Left lung (tissue), 14 donors: ENCODE results near the gene CD34. TPM values are rescaled to one million over a fixed set of nuclear protein-coding genes. Genes with fewer than 3 reads are reported as not detected.
A peak's percentile ranks its signal among the peaks of the same experiment; 100 is the strongest.

Source experiments
- ATAC-seq: fragments of 200-7000 bp; cut with Tn5 transposase; one replicate; pipeline ENCODE4 v1.9.1; 2020; ENCODE audit warnings: moderate library complexity
- DNase-seq, 4 donors: peaks; one replicate each; pipeline ENCODE4 v3.0.0-alpha.2; 2013 to 2020
- H3K27ac ChIP-seq, 2 donors: fragments of 200-600 bp; sonication (generic) in 1 of 2; one replicate each; pipeline versions ENCODE4 v1.5.0 to v1.8.0; 2020 to 2021
- H3K27me3 ChIP-seq, 2 donors: fragments of 200-600 bp; sonication (generic) in 1 of 2; one replicate each; pipeline versions ENCODE4 v1.5.0 to v1.8.0; 2020 to 2021
- H3K36me3 ChIP-seq, 2 donors: fragments of 200-600 bp; sonication (generic) in 1 of 2; one replicate each; pipeline versions ENCODE4 v1.5.0 to v1.8.0; 2020 to 2021
- H3K4me1 ChIP-seq, 2 donors: fragments of 200-600 bp; one replicate each; pipeline ENCODE4 v1.8.0; 2021
- H3K4me3 ChIP-seq, 2 donors: fragments of 200-600 bp; sonication (generic) in 1 of 2; one replicate each; pipeline versions ENCODE4 v1.5.0 to v1.8.0; 2020 to 2021; ENCODE audit warnings: mild to moderate bottlenecking in 1 of 2
- H3K9me3 ChIP-seq, 2 donors: fragments of 200-600 bp; sonication (generic) in 1 of 2; one replicate each; pipeline versions ENCODE4 v1.5.0 to v1.8.0; 2020 to 2021
- intact Hi-C, 2 donors: fragments of 100-400 bp; cut with DNase I; formaldehyde crosslinking; loops; one replicate each; pipeline versions ENCODE4 v1.11.2 to v1.14.2; 2022
- long read RNA-seq, 12 donors: library from polyadenylated mRNA in 2 of 12; unstranded in 2 of 12; transcript quantifications; one replicate each; pipeline ENCODE4 v2.0.0 and lab custom pipeline, GENCODE V29; 2019 to 2026
- polyA plus RNA-seq, 6 donors: library from polyadenylated mRNA; unstranded; fragments of 120-200 nt; gene quantifications; one replicate each; pipeline ENCODE4 v1.2.1, GENCODE V29; 2013; ENCODE audit not compliant: insufficient read length in 6 of 6
- total RNA-seq, 2 donors: library from RNA; stranded (reverse); fragmentation: NEBNext Ultra II Directional; extraction: Animal tissue kit (Norgen Biotek cat#: 25700); gene quantifications; one replicate each; pipeline ENCODE4 v1.2.1, GENCODE V29; 2021
- TF ChIP-seq, protein P1 (sequence below), 2 donors: fragments of 200-600 bp; sonication (generic) in 1 of 2; IDR thresholded peaks; one replicate each; pipeline versions ENCODE4 v1.5.0 to v1.8.0; 2021; ENCODE audit warnings: antibody characterized with exemption in 2 of 2
- donor health status: DM: no; HTN: yes; CAD: no.
- donor health status: DM: no; HTN: no; CAD: no.

The CD34 gene, protein sequence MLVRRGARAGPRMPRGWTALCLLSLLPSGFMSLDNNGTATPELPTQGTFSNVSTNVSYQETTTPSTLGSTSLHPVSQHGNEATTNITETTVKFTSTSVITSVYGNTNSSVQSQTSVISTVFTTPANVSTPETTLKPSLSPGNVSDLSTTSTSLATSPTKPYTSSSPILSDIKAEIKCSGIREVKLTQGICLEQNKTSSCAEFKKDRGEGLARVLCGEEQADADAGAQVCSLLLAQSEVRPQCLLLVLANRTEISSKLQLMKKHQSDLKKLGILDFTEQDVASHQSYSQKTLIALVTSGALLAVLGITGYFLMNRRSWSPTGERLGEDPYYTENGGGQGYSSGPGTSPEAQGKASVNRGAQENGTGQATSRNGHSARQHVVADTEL
- total RNA-seq = 10 to 100 TPM; 40.8 to 56.1 TPM
- polyA plus RNA-seq = 100 to 1,000 TPM; 126 to 160 (median 143) TPM
- long read RNA-seq, donor 1, full-length matches to known transcripts = 36 of 136 reads
- long read RNA-seq, donor 1, partial matches to known transcripts = 100 of 136 reads
- long read RNA-seq, donor 1, other reads (novel, unspliced or antisense) = 0 of 136 reads
- long read RNA-seq, donor 2, full-length matches to known transcripts = 26 of 127 reads
- long read RNA-seq, donor 2, partial matches to known transcripts = 101 of 127 reads
- long read RNA-seq, donor 2, other reads (novel, unspliced or antisense) = 0 of 127 reads
- long read RNA-seq, donor 3, full-length matches to known transcripts = 30 of 58 reads
- long read RNA-seq, donor 3, partial matches to known transcripts = 28 of 58 reads
- long read RNA-seq, donor 3, other reads (novel, unspliced or antisense) = 0 of 58 reads
- long read RNA-seq, donor 4, partial matches to known transcripts = 5 of 8 reads
- long read RNA-seq, donor 4, other reads (novel, unspliced or antisense) = 2 of 8 reads
- long read RNA-seq, donor 5, full-length matches to known transcripts = 22 of 116 reads
- long read RNA-seq, donor 5, partial matches to known transcripts = 94 of 116 reads
- long read RNA-seq, donor 5, other reads (novel, unspliced or antisense) = 0 of 116 reads
- long read RNA-seq, donor 6, full-length matches to known transcripts = 32 of 81 reads
- long read RNA-seq, donor 6, partial matches to known transcripts = 49 of 81 reads
- long read RNA-seq, donor 6, other reads (novel, unspliced or antisense) = 0 of 81 reads
- long read RNA-seq, donor 7, full-length matches to known transcripts = 14 of 36 reads
- long read RNA-seq, donor 7, partial matches to known transcripts = 22 of 36 reads
- long read RNA-seq, donor 7, other reads (novel, unspliced or antisense) = 0 of 36 reads
- long read RNA-seq, donor 8, full-length matches to known transcripts = 31 of 98 reads
- long read RNA-seq, donor 8, partial matches to known transcripts = 67 of 98 reads
- long read RNA-seq, donor 8, other reads (novel, unspliced or antisense) = 0 of 98 reads
- long read RNA-seq, donor 9 = 0 reads
- long read RNA-seq, donor 10, full-length matches to known transcripts = 2 of 13 reads
- long read RNA-seq, donor 10, partial matches to known transcripts = 2 of 13 reads
- long read RNA-seq, donor 10, other reads (novel, unspliced or antisense) = 9 of 13 reads
- long read RNA-seq, donor 11, full-length matches to known transcripts = 6 of 19 reads
- long read RNA-seq, donor 11, partial matches to known transcripts = 13 of 19 reads
- long read RNA-seq, donor 11, other reads (novel, unspliced or antisense) = 0 of 19 reads
- long read RNA-seq, donor 12, full-length matches to known transcripts = 29 of 99 reads
- long read RNA-seq, donor 12, partial matches to known transcripts = 70 of 99 reads
- long read RNA-seq, donor 12, other reads (novel, unspliced or antisense) = 0 of 99 reads

DNA sequence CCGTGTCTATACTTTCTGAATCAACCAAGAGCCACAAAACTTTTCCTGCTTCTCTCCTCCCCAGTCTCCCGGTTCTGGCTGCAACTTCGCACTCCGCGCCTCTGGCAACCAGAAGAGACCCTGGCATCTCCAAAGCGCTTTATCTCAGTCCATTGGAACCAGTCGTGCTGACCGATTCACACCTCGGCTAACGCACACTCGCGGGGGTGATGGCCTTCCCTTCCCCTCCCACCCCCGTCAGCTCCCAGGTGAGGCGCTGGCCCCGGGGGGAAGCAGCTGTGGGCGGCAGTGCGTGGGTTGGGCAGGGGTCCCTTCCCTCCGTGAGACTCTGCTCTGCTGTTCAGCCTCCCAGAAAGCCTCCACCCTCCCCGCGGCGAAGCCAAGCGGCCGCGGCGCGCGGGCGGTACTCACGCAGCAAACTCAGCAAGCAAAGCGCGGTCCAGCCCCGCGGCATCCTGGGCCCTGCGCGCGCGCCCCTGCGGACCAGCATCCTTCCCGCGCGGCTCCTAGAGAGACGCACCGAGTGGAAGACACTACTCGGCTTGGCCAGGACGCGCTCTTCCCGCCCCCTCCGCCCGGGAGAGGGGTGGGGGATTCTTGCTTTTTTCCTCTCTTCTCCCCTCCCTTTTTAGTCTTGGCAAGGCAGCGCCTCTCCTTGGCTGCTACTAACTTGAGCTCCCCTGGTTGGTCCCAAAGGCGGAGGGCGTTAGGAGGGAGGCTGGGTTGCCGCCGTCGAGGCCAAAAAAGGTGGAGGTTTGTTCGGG is at the start of gene CD34:
Gene CD34 (minus strand): TSS at position 535 of the 764 bp plus-strand sequence. CDS start 45 bp downstream, at position 490.
- no peaks in the 10 kb centered on the region for H3K36me3 ChIP-seq
- H3K27ac ChIP-seq = peak within 1 kb of the TSS; percentile 66 to 69
- peak in 2 of 4 donors; percentile 74 to 80 for DNase-seq
- peak; percentile 69 for ATAC-seq
- H3K4me1 ChIP-seq = peaks cover 5 to 18% of the 10 kb centered on the region in 2 donors
- H3K4me3 ChIP-seq = peak within 1 kb of the TSS; percentile 34 to 45
- intact Hi-C loops = no loop called here
- H3K27me3 ChIP-seq = peaks cover 23 to 45% of the 10 kb centered on the region in 2 donors
- no peaks in the 10 kb centered on the region for H3K9me3 ChIP-seq
- TF ChIP-seq, protein P1, sequence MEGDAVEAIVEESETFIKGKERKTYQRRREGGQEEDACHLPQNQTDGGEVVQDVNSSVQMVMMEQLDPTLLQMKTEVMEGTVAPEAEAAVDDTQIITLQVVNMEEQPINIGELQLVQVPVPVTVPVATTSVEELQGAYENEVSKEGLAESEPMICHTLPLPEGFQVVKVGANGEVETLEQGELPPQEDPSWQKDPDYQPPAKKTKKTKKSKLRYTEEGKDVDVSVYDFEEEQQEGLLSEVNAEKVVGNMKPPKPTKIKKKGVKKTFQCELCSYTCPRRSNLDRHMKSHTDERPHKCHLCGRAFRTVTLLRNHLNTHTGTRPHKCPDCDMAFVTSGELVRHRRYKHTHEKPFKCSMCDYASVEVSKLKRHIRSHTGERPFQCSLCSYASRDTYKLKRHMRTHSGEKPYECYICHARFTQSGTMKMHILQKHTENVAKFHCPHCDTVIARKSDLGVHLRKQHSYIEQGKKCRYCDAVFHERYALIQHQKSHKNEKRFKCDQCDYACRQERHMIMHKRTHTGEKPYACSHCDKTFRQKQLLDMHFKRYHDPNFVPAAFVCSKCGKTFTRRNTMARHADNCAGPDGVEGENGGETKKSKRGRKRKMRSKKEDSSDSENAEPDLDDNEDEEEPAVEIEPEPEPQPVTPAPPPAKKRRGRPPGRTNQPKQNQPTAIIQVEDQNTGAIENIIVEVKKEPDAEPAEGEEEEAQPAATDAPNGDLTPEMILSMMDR (IDR thresholded peaks at IDR 0.05) = no peak

DNA sequence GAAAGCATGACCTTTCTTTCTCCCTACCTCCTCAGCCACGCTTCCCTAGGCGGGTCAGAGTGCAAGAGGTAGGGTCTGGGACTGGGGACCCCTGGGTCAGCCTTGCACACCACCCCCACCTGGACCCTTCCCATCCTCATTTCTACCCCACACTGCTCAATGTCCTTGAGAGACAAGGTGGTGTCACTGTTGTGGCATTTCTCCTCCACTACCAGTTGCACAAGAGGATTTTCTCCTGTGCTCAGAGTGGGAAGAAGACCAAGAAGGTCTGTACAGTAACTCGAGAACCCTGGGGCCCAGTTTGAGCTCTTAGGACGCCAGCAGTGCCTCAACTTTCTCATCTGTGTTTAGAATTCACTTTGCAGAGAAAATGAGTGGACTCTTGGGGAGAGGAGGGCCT is 49.4 kb upstream of the CD34 start:
- Histone ChIP-seq H3K27me3 (peaks cover 0 to 30% of the 10 kb centered on the region in 2 donors), H3K36me3 (no peaks in the 10 kb centered on the region), H3K4me1 (peaks cover 18 to 37% of the 10 kb centered on the region in 2 donors), H3K4me3 (no peak overlapping the region), H3K27ac (no peak overlapping the region), H3K9me3 (no peaks in the 10 kb centered on the region)
- ATAC-seq (no peak), DNase-seq (no peak)
- TF ChIP-seq, protein P1 (IDR thresholded peaks at IDR 0.05) = no peak
- intact Hi-C loops = loop anchor here in 1 of 2 donors (5.0 kb wide), 1 partner anchor 73 kb away; no protein-coding TSS in a partner anchor

DNA sequence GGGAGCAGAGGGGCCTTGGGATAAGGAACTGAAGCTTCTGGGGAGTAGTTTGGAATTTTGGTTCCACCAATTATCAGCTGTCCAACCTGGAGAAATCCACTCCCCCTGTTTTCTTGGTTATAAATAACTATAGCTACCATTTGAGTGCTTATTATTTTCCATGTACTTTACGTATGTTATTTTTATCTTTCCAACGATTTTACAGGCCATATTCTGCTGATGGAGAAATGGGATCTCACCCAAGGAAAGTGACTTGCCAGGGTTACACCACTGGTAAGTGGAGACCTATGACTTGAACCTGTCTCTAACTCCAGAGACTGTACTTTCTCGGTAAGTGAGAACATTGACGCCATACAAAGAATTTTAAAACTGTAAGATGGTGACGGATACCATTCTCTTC is 49.0 kb upstream of the CD34 start:
- ATAC-seq = no peak
- DNase-seq = no peak
- no peaks in the 10 kb centered on the region for H3K9me3 ChIP-seq
- peak overlapping the region in 1 of 2 donors; percentile 39 for H3K27ac ChIP-seq
- peaks cover 18 to 37% of the 10 kb centered on the region in 2 donors for H3K4me1 ChIP-seq
- H3K4me3 ChIP-seq = peak overlapping the region in 1 of 2 donors; percentile 32
- intact Hi-C loops = loop anchor here in 1 of 2 donors (5.0 kb wide), 1 partner anchor 73 kb away; no protein-coding TSS in a partner anchor
- H3K27me3 ChIP-seq = peaks cover 0 to 30% of the 10 kb centered on the region in 2 donors
- H3K36me3 ChIP-seq = no peaks in the 10 kb centered on the region
- TF ChIP-seq, protein P1 (IDR thresholded peaks at IDR 0.05) = no peak
